Activated CD4-positive, alpha-beta memory T cell treated with anti-CD3 and anti-CD28 coated beads, Interleukin-2, amount 10 ng/mL, durations not matched to agents 7 days and 5 days (primary cell): ENCODE results near the gene GSPT1. TPM values are rescaled to one million over a fixed set of nuclear protein-coding genes. Genes with fewer than 3 reads are reported as not detected.
A peak's percentile ranks its signal among the peaks of the same experiment; 100 is the strongest.
"Not testable (repeated sequence)": the region's sequence is repeated elsewhere in the genome, so short reads cannot be mapped to it uniquely, and the experiment has no call there.

Experiments used
- CTCF ChIA-PET: fragments of 350-600 bp; sonication (Branson Sonifier 250); formaldehyde crosslinking; loops from one replicate; lab custom pipeline; 2021; ENCODE audit warnings: antibody characterized with exemption, inconsistent platforms; lab: Charles Lee
- POLR2A ChIA-PET: fragments of 350-600 bp; sonication (Branson Sonifier 250); formaldehyde crosslinking; loops from one replicate; lab custom pipeline; 2021; ENCODE audit warnings: antibody characterized with exemption; lab: Charles Lee
- DNase-seq: peaks from one replicate; pipeline ENCODE4 v3.0.0-alpha.2; 2020
- H3K27ac Mint-ChIP-seq: one replicate; pipeline ENCODE4 v1.8.0; 2021; ENCODE audit warnings: mild to moderate bottlenecking, mixed read lengths
- H3K27me3 Mint-ChIP-seq: one replicate; pipeline ENCODE4 v1.8.0; 2021; ENCODE audit warnings: mixed read lengths
- H3K36me3 Mint-ChIP-seq: one replicate; pipeline ENCODE4 v1.8.0; 2021; ENCODE audit warnings: low read depth, mixed read lengths
- H3K4me1 Mint-ChIP-seq: one replicate; pipeline ENCODE4 v1.8.0; 2021; ENCODE audit warnings: mixed read lengths
- H3K4me3 Mint-ChIP-seq: one replicate; pipeline ENCODE4 v1.8.0; 2021; ENCODE audit warnings: mild to moderate bottlenecking, mixed read lengths
- H3K9me3 Mint-ChIP-seq: one replicate; pipeline ENCODE4 v1.8.0; 2021; ENCODE audit warnings: mixed read lengths
- total RNA-seq, 2 experiments: library from RNA; stranded (reverse); gene quantifications; one replicate each; pipeline ENCODE4 v1.2.3, GENCODE V29; 2021

Gene GSPT1
- total RNA-seq, 2 experiments from 2014 or later: 124 to 125 TPM

DNA sequence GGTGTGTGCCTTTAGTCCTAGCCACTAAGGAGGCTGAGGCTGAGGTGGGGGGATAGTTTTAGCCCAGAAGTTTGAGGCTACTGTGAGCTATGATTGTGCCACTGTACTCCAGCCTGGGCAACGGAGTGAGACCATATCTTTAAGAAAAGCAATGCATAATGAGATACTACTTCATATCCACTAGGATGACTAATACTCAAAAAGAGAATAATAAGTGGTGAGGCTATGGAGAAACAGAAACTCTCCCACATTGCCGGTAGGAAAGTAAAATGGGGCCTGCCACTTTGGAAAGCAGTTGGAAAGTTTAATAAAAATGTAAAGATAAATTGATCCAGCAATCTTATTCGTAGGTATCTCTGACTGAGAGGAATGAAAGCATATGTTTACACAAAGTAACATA, 30.7 kb upstream of the GSPT1 start:
- H3K9me3 Mint-ChIP-seq: no peaks in the 10 kb centered on the region
- H3K27me3 Mint-ChIP-seq: no peaks in the 10 kb centered on the region
- no peak overlapping the region for H3K4me3 Mint-ChIP-seq
- no peaks in the 10 kb centered on the region for H3K4me1 Mint-ChIP-seq
- H3K27ac Mint-ChIP-seq: no peak overlapping the region
- ChIA-PET CTCF (interaction anchor here (0.6 to 1.5 kb wide), 2 partner anchors 122 to 575 kb away, joined by 3 to 5 read pairs; no protein-coding TSS in a partner anchor), POLR2A (no interaction called here)
- no peaks in the 10 kb centered on the region for H3K36me3 Mint-ChIP-seq
- no peak for DNase-seq

- H3K9me3 Mint-ChIP-seq, H3K4me1 Mint-ChIP-seq, DNase-seq, POLR2A ChIA-PET, H3K36me3 Mint-ChIP-seq, H3K27ac Mint-ChIP-seq, H3K27me3 Mint-ChIP-seq, CTCF ChIA-PET, H3K4me3 Mint-ChIP-seq: not testable (repeated sequence)
Observed at GRCh38 chr16:11941945-11942344, 26.2 kb upstream of the GSPT1 start, which contains the start of gene NPIPB2. Gene NPIPB2 (minus strand): TSS chr16:11942045. CDS start chr16:11942045, 0 bp downstream.

- H3K4me3 Mint-ChIP-seq, H3K4me1 Mint-ChIP-seq, H3K36me3 Mint-ChIP-seq, POLR2A ChIA-PET, CTCF ChIA-PET, DNase-seq, H3K27me3 Mint-ChIP-seq, H3K9me3 Mint-ChIP-seq, H3K27ac Mint-ChIP-seq: not testable (repeated sequence)
Observed at GRCh38 chr16:11927350-11927749, 11.6 kb upstream of the GSPT1 start.

DNA sequence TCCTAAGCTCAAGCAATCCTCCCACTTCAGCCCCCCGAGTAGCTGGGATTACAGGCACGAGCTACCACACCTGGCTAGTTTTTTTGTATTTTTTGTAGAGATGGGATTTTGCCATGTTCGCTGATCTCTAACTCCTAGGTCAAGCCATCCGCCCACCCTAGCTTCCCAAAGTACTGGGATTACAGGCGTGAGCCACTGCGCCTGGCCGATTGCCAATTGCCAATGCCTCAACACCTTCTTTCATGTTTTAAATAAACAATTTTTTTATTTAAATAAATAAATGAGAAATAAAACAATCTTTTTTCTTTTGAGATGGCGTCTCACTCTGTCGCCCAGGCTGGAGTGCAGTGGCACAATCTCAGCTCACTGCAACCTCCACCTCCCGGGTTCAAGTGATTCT, 8.3 kb upstream of the GSPT1 start:
- H3K27me3 Mint-ChIP-seq, H3K36me3 Mint-ChIP-seq, H3K4me1 Mint-ChIP-seq, H3K9me3 Mint-ChIP-seq, CTCF ChIA-PET, DNase-seq, POLR2A ChIA-PET, H3K27ac Mint-ChIP-seq, H3K4me3 Mint-ChIP-seq: not testable (repeated sequence)

- CTCF ChIA-PET: interaction anchor here (1.0 to 1.6 kb wide), 2 partner anchors 10 to 151 kb away, joined by 3 to 4 read pairs; no protein-coding TSS in a partner anchor
- Mint-ChIP-seq H3K9me3 (no peaks in the 10 kb centered on the region), H3K36me3 (peaks cover 29% of the 10 kb centered on the region), H3K4me1 (peaks cover 30% of the 10 kb centered on the region), H3K27ac (peak overlapping the region; percentile 79), H3K27me3 (peaks cover 13% of the 10 kb centered on the region), H3K4me3 (peak overlapping the region; percentile 80)
- POLR2A ChIA-PET: interaction anchor here (0.7 to 4.4 kb wide), 8 partner anchors 47 to 177 kb away, joined by 3 to 23 read pairs (median 4); partner anchors contain the start of genes RSL1D1, SNX29 and TXNDC11
- no peak for DNase-seq
Observed at GRCh38 chr16:11916524-11917285, 949 bp upstream of the GSPT1 start.

- peak overlapping the region; percentile 93 for H3K27ac Mint-ChIP-seq
- no peaks in the 10 kb centered on the region for H3K9me3 Mint-ChIP-seq
- H3K27me3 Mint-ChIP-seq: peaks cover 11% of the 10 kb centered on the region
- DNase-seq: peak; percentile 44
- peaks cover 29% of the 10 kb centered on the region for H3K36me3 Mint-ChIP-seq
- ChIA-PET POLR2A (interaction anchor here (0.9 to 4.4 kb wide), 11 partner anchors 19 to 1171 kb away, joined by 3 to 23 read pairs (median 5); partner anchors contain the start of genes NUBP1, RSL1D1, SNX29 and TXNDC11), CTCF (interaction anchor here (0.9 to 1.6 kb wide), 2 partner anchors 153 to 173 kb away, joined by 3 to 4 read pairs; no protein-coding TSS in a partner anchor)
- H3K4me1 Mint-ChIP-seq: peaks cover 41% of the 10 kb centered on the region
- peak overlapping the region; percentile 88 for H3K4me3 Mint-ChIP-seq
Observed at GRCh38 chr16:11915114-11915643, 577 bp downstream of the GSPT1 start.

DNA sequence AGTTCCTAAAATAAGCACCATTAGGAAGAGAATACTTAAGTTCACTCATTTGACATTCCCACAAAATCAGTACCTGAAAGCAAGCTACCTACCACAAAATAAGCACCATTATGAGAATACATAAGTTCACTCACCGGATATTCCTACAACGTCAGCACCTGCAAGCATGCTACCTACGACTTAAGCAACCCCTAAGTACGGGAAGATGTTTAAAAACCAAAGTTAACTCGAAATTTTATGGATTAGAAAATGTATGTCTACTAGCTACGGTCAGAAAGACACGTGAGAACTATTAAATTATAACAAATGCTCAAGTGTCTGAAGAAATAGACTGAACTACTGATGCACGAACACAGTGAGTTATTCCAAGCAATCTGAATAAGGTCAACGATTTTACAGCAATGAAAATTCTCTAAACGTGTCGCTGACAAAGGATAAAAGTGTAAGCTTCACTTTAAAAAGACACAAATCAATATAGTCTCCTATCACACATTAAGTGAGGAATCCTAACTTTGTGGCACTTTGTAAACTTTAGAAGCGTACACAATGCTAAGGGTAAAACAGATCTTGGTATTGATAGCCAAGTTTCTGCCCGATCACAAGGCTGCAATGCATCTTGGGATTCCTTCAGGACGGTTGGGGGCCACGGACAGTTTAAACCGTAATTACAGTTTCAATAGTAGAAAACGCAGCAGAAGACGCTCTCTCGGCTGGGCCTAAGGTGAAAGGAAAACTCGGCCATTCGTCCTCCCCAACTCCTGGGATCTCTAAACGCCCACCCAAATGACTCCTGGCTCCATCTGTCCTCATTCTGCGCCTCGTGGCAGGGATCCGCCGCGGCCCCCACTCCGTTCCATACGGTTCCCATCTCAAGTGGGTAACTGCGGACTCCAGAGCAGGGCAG, 1.3 kb downstream of the GSPT1 start:
- peaks cover 4% of the 10 kb centered on the region for H3K27me3 Mint-ChIP-seq
- H3K9me3 Mint-ChIP-seq: no peaks in the 10 kb centered on the region
- peak overlapping the region; percentile 88 for H3K4me3 Mint-ChIP-seq
- ChIA-PET CTCF (interaction anchor here (1.1 kb wide), 1 partner anchor 518 kb away, joined by 4 read pairs; no protein-coding TSS in a partner anchor), POLR2A (interaction anchor here (0.7 to 4.4 kb wide), 8 partner anchors 9 to 172 kb away, joined by 3 to 23 read pairs (median 4); partner anchors contain the start of genes RSL1D1 and TXNDC11)
- H3K4me1 Mint-ChIP-seq: peaks cover 45% of the 10 kb centered on the region
- peaks cover 29% of the 10 kb centered on the region for H3K36me3 Mint-ChIP-seq
- H3K27ac Mint-ChIP-seq: peak overlapping the region; percentile 90
- DNase-seq: peak; percentile 49

- Mint-ChIP-seq H3K9me3 (no peaks in the 10 kb centered on the region), H3K27me3 (peaks cover 2% of the 10 kb centered on the region), H3K27ac (peak overlapping the region; percentile 90), H3K4me3 (peak overlapping the region; percentile 88), H3K36me3 (peaks cover 36% of the 10 kb centered on the region), H3K4me1 (peaks cover 53% of the 10 kb centered on the region)
- ChIA-PET CTCF (interaction anchor here (0.9 to 1.1 kb wide), 2 partner anchors 71 to 518 kb away, joined by 4 read pairs; no protein-coding TSS in a partner anchor), POLR2A (interaction anchor here (0.6 to 4.4 kb wide), 7 partner anchors 8 to 172 kb away, joined by 3 to 23 read pairs (median 4); partner anchors contain the start of genes RSL1D1 and TXNDC11)
- peak; percentile 48 for DNase-seq
Observed at GRCh38 chr16:11913425-11914079, 2.2 kb downstream of the GSPT1 start.

DNA sequence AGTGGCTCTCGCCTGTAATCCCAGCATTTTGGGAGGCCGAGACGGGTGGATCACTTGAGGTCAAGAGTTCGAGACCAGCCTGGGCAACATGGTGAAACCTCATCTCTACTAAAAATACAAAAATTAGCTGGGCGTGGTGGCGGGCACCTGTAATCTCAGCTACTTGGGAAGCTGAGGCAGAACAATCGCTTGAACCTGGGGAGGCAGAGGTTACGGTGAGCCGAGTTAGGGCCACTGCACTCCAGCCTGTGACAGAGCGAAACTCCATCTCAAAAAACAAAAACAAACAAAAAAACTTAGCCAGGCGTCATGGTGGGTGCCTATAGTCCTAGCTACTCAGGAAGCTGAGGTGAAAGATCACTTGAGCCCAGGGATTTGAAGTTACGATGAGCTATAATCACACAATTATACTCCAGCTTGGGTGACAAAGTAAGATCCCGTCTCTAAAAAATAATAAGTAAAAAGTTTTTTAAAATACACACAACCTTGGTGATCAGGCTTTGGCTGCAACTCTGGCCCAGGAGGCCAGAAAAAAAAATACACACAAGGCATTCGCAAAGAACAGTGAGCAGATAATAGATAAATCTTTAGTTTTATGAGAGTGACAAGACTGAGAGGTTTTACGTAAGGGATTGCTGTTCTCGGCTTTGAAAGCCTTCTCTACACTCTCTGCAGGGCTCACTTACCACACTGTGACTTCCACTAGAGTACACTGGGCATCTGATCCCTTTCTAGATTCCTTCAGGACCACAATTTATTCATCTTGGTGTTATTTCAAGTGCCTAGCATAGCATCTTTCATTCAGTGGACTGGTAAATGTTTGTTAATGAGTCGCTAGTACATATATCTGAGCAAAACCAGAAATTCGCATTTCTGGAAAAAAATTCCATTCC, 5.9 kb downstream of the GSPT1 start:
- CTCF ChIA-PET: interaction anchor here (0.6 kb wide), 1 partner anchor 18 kb away, joined by 3 read pairs; no protein-coding TSS in a partner anchor
- H3K4me3 Mint-ChIP-seq: no peak overlapping the region
- H3K36me3 Mint-ChIP-seq: peaks cover 52% of the 10 kb centered on the region
- POLR2A ChIA-PET: no interaction called here
- H3K4me1 Mint-ChIP-seq: peaks cover 55% of the 10 kb centered on the region
- no peaks in the 10 kb centered on the region for H3K27me3 Mint-ChIP-seq
- no peaks in the 10 kb centered on the region for H3K9me3 Mint-ChIP-seq
- DNase-seq: no peak
- H3K27ac Mint-ChIP-seq: no peak overlapping the region

GRCh38 chr16:11907160-11907970, 8.4 kb downstream of the GSPT1 start:
- POLR2A ChIA-PET: interaction anchor here (0.7 to 0.8 kb wide), 2 partner anchors 12 to 21 kb away, joined by 3 read pairs; no protein-coding TSS in a partner anchor
- Mint-ChIP-seq H3K27ac (no peak overlapping the region), H3K4me1 (peaks cover 42% of the 10 kb centered on the region), H3K27me3 (no peaks in the 10 kb centered on the region), H3K4me3 (no peak overlapping the region), H3K9me3 (no peaks in the 10 kb centered on the region), H3K36me3 (peaks cover 40% of the 10 kb centered on the region)
- DNase-seq: no peak
- CTCF ChIA-PET: interaction anchor here (0.6 to 1.6 kb wide), 2 partner anchors 9 to 545 kb away, joined by 3 read pairs; partner anchors contain the start of gene GSPT1
